Measurements from ENCODE around the gene TYRP1.

- TF ChIP-seq, protein P1, sequence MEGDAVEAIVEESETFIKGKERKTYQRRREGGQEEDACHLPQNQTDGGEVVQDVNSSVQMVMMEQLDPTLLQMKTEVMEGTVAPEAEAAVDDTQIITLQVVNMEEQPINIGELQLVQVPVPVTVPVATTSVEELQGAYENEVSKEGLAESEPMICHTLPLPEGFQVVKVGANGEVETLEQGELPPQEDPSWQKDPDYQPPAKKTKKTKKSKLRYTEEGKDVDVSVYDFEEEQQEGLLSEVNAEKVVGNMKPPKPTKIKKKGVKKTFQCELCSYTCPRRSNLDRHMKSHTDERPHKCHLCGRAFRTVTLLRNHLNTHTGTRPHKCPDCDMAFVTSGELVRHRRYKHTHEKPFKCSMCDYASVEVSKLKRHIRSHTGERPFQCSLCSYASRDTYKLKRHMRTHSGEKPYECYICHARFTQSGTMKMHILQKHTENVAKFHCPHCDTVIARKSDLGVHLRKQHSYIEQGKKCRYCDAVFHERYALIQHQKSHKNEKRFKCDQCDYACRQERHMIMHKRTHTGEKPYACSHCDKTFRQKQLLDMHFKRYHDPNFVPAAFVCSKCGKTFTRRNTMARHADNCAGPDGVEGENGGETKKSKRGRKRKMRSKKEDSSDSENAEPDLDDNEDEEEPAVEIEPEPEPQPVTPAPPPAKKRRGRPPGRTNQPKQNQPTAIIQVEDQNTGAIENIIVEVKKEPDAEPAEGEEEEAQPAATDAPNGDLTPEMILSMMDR (IDR thresholded peaks at IDR 0.05), result no peak
- TF ChIP-seq POLR2A (IDR thresholded peaks at IDR 0.05) (no peak), POLR2AphosphoS5 (IDR thresholded peaks at IDR 0.05) (no peak)
These were observed 26.4 kb upstream of the TYRP1 start for GRCh38 chr9:12666813-12667212.

Measured in stomach (tissue), 4 donors.